ENCODE data around the gene HSCB. TPM values are rescaled to one million over a fixed set of nuclear protein-coding genes. Genes with fewer than 3 reads are reported as not detected.
A peak's percentile ranks its signal among the peaks of the same experiment; 100 is the strongest.

The HSCB gene
- total and polyA plus RNA-seq, 9 of the 15 experiments (the other 6 are each of a cell fraction or from before 2014, with no cell fraction given), result 2.6 to 13.1 (median 8.6) TPM

DNA sequence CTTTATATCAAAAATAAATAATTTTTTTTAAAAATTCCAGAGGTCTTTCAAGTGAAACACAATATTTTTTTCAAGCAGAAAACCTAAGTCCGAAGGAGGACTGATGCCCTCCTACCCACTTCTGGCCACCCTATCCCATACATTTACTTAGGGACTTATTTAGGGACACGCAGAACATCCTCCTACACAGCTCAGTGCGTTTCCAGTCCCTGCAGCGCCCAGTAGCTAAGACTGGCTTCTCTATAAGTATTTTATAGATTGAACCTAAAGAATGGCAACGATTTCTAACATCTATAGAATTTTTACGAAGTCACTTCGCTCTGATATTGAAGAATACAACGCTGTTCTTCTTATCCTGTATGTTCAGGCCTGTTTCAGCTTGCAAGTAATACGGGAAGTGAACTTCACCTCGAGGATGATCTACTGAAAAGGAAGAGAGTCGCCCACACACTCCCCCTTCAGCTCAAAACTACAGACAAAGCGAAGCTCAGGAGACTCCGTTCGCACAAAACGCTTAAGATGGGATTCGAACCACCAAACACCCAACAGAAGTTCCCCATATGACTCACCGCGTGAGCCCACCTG is 547 bp upstream of the HSCB start (continued):
- TF ChIP-seq TEAD4 (IDR thresholded peaks at IDR 0.05; ENCODE audit: low read length) (peak; percentile 27; the same call in 1 of the 2 replicates), TEAD4 (CRISPR knock-in tag; IDR thresholded peaks at IDR 0.05; ENCODE audit: borderline replicate concordance) (no peak), SIN3A (IDR thresholded peaks at IDR 0.05; ENCODE audit: borderline replicate concordance in 2 of 2, control insufficient read depth in 1 of 2, low read depth in 2 of 2, low read length in 2 of 2) (peak in 1 of 2 experiments; percentile 52; a peak in 1 of 4 replicates), SMARCA4 (IDR thresholded peaks at IDR 0.05) (peak; percentile 41; the same call in 1 of the 2 replicates), NCOA6 (IDR thresholded peaks at IDR 0.05) (no peak), FOXM1 (IDR thresholded peaks at IDR 0.05; ENCODE audit: low read depth) (no peak), FOXM1 (CRISPR knock-in tag; IDR thresholded peaks at IDR 0.05; ENCODE audit: low read depth) (no peak), CBX3 (IDR thresholded peaks at IDR 0.05; ENCODE audit: borderline replicate concordance in 1 of 2, low read length in 2 of 2) (peak in 1 of 2 experiments; percentile 61; a peak in 1 of 3 replicates), NR2F6 (CRISPR knock-in tag; IDR thresholded peaks at IDR 0.05) (no peak), TAF15 (IDR thresholded peaks at IDR 0.05; ENCODE audit: low read depth, low read length) (no peak), SMARCB1 (IDR thresholded peaks at IDR 0.05; ENCODE audit: insufficient read length, low read depth) (no peak)
- TF ChIP-seq, protein P1, sequence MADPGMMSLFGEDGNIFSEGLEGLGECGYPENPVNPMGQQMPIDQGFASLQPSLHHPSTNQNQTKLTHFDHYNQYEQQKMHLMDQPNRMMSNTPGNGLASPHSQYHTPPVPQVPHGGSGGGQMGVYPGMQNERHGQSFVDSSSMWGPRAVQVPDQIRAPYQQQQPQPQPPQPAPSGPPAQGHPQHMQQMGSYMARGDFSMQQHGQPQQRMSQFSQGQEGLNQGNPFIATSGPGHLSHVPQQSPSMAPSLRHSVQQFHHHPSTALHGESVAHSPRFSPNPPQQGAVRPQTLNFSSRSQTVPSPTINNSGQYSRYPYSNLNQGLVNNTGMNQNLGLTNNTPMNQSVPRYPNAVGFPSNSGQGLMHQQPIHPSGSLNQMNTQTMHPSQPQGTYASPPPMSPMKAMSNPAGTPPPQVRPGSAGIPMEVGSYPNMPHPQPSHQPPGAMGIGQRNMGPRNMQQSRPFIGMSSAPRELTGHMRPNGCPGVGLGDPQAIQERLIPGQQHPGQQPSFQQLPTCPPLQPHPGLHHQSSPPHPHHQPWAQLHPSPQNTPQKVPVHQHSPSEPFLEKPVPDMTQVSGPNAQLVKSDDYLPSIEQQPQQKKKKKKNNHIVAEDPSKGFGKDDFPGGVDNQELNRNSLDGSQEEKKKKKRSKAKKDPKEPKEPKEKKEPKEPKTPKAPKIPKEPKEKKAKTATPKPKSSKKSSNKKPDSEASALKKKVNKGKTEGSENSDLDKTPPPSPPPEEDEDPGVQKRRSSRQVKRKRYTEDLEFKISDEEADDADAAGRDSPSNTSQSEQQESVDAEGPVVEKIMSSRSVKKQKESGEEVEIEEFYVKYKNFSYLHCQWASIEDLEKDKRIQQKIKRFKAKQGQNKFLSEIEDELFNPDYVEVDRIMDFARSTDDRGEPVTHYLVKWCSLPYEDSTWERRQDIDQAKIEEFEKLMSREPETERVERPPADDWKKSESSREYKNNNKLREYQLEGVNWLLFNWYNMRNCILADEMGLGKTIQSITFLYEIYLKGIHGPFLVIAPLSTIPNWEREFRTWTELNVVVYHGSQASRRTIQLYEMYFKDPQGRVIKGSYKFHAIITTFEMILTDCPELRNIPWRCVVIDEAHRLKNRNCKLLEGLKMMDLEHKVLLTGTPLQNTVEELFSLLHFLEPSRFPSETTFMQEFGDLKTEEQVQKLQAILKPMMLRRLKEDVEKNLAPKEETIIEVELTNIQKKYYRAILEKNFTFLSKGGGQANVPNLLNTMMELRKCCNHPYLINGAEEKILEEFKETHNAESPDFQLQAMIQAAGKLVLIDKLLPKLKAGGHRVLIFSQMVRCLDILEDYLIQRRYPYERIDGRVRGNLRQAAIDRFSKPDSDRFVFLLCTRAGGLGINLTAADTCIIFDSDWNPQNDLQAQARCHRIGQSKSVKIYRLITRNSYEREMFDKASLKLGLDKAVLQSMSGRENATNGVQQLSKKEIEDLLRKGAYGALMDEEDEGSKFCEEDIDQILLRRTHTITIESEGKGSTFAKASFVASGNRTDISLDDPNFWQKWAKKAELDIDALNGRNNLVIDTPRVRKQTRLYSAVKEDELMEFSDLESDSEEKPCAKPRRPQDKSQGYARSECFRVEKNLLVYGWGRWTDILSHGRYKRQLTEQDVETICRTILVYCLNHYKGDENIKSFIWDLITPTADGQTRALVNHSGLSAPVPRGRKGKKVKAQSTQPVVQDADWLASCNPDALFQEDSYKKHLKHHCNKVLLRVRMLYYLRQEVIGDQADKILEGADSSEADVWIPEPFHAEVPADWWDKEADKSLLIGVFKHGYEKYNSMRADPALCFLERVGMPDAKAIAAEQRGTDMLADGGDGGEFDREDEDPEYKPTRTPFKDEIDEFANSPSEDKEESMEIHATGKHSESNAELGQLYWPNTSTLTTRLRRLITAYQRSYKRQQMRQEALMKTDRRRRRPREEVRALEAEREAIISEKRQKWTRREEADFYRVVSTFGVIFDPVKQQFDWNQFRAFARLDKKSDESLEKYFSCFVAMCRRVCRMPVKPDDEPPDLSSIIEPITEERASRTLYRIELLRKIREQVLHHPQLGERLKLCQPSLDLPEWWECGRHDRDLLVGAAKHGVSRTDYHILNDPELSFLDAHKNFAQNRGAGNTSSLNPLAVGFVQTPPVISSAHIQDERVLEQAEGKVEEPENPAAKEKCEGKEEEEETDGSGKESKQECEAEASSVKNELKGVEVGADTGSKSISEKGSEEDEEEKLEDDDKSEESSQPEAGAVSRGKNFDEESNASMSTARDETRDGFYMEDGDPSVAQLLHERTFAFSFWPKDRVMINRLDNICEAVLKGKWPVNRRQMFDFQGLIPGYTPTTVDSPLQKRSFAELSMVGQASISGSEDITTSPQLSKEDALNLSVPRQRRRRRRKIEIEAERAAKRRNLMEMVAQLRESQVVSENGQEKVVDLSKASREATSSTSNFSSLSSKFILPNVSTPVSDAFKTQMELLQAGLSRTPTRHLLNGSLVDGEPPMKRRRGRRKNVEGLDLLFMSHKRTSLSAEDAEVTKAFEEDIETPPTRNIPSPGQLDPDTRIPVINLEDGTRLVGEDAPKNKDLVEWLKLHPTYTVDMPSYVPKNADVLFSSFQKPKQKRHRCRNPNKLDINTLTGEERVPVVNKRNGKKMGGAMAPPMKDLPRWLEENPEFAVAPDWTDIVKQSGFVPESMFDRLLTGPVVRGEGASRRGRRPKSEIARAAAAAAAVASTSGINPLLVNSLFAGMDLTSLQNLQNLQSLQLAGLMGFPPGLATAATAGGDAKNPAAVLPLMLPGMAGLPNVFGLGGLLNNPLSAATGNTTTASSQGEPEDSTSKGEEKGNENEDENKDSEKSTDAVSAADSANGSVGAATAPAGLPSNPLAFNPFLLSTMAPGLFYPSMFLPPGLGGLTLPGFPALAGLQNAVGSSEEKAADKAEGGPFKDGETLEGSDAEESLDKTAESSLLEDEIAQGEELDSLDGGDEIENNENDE (IDR thresholded peaks at IDR 0.05; ENCODE audit: low read depth, low read length), result no peak
- TF ChIP-seq, protein P2, sequence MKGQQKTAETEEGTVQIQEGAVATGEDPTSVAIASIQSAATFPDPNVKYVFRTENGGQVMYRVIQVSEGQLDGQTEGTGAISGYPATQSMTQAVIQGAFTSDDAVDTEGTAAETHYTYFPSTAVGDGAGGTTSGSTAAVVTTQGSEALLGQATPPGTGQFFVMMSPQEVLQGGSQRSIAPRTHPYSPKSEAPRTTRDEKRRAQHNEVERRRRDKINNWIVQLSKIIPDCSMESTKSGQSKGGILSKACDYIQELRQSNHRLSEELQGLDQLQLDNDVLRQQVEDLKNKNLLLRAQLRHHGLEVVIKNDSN (CRISPR knock-in tag; IDR thresholded peaks at IDR 0.05), result no peak
- TF ChIP-seq, protein P3, sequence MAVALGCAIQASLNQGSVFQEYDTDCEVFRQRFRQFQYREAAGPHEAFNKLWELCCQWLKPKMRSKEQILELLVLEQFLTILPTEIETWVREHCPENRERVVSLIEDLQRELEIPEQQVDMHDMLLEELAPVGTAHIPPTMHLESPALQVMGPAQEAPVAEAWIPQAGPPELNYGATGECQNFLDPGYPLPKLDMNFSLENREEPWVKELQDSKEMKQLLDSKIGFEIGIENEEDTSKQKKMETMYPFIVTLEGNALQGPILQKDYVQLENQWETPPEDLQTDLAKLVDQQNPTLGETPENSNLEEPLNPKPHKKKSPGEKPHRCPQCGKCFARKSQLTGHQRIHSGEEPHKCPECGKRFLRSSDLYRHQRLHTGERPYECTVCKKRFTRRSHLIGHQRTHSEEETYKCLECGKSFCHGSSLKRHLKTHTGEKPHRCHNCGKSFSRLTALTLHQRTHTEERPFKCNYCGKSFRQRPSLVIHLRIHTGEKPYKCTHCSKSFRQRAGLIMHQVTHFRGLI (CRISPR knock-in tag; IDR thresholded peaks at IDR 0.05), result no peak

All from K562 (cell line).